GM21723 (cell line): ENCODE measurements around the gene MOB4.
A peak's percentile ranks its signal among the peaks of the same experiment; 100 is the strongest.
"Not testable (repeated sequence)": the region's sequence is repeated elsewhere in the genome, so short reads cannot be mapped to it uniquely, and the experiment has no call there.

ENCODE experiments used
- ATAC-seq: cut with Tn5 transposase; IDR thresholded peaks from one replicate; pipeline ENCODE4 v1.9.1; 2021; ENCODE audit warnings: mild to moderate bottlenecking, moderate library complexity; ENCODE audit not compliant: unreplicated experiment

MOB4 gene

DNA sequence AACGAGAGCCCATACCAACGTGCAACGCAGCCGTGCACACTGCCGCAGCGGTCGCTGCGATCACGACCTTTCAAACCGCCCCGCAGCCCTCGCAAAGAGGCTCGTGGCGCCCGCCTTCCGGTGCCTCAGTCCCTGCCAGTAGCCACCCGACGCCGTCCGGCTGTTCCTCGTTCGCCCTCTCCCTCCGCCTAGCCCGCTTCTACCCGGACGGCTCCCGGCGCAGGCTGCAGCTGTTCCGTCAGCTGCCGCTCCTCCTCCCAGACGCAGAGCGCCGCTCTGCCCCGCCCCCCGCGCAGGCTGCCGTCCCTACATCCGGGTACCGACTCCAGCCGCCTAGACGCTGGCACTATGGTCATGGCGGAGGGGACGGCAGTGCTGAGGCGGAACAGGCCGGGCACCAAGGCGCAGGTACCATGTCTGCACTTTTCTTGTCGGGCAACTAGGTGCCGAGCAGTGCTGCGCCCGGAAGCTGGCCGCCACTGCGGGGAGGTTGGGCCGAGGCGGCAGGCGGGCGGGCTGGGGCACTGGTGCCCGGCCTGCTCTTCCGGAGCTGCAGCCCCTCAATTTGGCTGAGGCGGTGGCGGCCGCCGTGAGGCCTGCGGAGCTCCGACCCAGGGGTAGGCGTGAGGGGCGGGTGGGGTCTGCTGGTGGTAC is at the start of gene MOB4:
MOB4 (plus strand) TSS at position 328 of the 654 bp plus-strand sequence; CDS start at position 349, 21 bp downstream.
- peak; percentile 94 for ATAC-seq

DNA sequence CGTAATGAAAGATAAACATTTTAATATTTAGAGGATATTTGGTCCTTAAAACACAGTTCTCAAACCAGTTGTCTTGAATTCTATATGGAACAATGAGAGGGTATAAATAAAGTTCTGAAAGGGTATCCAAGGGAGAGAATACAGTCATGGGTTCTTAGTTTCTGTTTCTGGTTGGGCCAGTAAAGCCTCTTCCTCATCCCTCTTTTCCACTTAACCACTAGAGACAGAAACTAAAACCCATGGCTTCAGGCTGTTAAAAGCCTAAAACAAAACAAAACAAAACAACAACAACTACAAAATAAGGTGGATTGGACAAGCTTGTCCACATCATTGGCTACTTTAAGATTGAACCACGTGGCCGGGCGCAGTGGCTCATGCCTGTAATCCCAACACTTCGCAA is 43.7 kb upstream of the MOB4 start:
- ATAC-seq: no peak

DNA sequence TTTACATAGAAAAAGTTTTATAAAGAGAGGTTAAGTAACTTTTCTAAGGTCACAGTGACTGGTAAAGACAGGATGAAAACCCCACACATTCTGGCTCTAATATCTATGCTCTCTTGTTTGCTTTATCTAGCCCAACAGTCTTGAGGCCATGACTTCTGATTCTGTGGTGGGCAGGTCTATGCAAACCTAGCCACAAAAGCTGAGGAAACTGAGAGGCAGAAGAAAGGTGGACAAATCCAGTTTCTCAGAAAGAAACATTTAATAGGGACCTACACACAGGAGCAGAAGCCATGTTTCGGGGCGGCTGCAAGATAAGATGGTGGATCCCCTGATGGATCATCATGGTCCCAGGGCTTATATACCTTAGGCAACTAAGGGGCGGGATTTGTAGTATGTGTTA is 38.1 kb upstream of the MOB4 start:
- no peak for ATAC-seq

DNA sequence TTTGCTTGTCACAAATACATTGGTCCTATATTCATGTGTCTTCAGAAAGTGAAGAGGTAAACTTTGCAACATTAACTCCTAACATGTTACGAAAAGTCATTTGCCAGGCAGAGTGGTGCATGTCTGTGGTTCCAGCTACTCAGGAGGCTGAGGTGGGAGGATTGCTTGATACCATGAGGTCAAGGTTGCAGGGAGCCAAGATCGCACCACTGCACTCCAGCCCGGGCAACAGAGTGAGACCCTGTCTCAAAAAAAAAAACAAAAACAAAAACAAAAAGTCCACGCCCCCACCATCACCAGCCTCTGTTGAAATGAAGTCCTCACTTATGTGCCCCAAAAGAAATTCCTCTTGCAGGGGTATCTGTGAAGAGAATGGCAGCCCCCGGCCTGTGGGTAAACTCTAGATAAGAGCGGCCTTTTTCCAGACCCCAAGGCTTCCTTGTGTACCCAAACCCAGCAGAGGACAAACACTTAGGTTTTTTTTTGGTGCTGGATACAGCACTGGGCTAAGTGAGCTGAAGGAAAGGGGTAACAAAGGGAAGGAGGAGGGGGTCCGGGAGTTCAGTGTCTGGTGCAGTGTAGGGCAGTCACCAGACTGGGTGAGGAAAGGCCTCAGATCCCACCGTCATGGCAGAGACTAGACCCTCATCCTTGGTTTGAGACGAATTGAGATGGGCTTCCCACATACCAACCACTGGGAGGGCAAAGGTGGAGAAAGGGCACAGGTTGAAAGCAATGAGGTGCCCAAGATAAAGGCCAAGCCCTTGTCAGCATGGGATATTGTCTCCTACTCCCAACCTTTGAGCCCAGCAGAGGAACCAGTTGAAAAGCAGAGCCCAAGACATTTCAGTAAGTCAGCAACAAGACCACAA is 35.5 kb upstream of the MOB4 start:
- no peak for ATAC-seq

DNA sequence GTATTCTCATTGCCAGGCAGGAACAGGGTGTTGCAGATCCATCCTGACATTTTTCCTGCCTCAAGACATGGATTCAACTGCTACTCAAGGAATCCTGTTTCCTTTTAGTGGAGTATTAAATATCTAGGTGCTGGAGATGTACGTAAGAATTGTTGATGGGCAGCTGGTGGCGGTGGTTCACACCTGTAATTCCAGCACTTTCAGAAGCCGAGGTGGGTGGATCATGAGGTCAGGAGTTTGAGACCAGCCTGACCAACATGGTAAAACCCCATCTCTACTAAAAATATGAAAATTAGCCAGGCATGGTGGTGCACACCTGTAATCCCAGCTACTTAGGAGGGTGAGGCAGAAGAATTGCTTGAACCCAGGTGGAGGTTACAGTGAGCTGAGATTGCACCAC is 31.6 kb upstream of the MOB4 start:
- ATAC-seq: not testable (repeated sequence)

DNA sequence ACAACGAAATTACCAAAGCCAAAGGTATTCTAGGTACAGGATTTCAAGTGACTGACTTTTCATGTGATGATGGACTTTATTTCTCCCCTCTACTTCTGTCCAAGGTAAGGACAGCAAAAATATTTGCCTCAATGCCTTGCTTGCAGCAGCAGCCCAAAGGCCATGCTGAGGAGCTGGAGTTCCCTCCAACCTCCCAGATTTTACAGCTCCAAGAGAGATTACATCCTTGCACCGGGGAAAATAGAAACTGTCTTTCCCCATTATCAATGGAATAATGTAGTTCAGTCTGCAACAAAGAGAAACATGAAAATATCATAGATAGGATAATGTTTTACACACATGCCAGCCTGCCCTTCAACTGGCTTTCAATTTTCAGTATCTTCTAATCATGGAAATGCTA is 29.7 kb upstream of the MOB4 start:
- no peak for ATAC-seq

DNA sequence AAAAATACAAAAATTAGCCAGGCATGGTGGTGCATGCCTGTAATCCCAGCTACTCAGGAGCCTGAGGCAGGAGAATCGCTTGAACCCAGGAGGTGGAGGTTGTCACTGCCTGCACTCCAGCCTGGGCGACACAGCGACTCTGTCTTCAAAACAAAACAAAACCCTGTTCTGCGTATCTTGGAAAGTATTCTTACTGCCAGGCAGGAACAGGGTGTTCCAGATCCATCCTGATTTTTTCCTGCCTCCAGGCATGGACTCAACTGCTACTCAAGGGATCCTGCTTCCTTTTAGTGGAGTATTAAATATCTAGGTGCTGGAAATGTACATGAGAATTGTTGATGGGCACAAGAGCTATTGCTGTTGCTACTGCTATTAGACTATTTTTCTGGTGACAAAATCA is 28.5 kb upstream of the MOB4 start:
- ATAC-seq: no peak

DNA sequence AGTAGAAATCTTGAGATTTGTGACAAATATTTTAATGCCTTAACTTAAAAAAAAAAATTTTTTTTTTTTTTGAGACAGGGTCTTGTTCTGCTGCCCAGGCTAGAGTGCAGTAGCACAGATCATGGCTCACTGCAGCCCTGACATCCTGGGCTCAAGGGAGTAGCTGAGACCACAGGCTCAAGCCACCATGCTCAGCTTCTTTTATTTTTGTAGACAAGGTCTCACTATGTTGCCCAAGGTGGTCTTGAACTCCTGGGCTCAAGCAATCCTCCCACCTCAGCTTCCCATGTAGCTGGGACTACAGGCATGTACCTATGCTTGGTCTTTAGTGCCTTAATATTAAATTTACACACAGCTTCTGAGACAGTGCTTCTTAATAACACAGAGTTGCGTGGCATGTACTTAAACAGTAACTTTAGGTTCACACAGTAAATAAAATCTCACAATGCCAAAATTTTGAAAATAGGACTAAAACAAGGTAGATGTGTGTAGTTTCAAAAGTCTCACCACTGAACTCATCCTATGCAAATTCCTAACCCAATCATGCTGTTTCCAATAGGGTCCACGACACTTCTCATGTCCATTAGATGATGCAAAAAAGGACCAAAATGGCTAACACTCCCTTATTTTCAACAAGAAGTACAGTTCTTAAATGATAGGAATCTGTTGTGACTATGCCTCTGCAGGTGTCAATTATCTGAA is 20.3 kb upstream of the MOB4 start:
- no peak for ATAC-seq

DNA sequence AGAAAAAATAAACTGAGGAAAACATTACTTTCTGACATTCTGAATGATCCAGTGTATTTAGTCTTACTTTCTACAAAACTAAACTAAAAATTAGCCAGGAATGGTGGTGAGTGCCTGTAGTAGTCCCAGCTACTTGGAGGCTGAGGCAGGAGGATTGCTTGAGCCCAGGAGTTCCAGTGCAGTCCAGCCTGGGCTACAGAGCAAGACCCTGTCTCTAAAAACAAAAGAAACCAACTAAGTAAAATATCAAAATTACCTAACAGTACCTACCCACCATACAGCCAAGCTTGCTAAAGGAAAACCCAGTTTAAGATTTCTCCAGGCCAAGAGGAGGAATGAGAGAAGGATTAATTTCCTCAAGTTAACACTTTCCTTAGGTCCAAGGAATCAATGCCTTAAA is 19.2 kb upstream of the MOB4 start:
- no peak for ATAC-seq

DNA sequence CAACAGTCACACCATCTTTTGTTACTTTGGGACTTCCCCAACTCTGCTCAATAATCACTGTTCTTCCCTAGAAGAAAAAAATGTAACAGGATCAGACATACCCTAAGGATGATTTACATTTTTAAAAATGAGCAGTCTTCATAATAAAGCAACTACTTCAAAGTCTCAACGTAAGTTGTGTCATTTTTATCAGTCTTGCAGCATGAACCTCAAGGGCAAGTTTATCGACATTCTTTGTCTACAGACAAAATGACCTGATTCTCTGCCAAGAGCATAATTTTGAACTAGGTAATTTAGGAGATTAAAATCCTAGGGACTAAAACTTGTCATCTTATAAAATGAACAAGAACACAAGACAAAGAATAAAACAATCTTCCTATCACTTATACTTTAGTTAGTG is 18.5 kb upstream of the MOB4 start:
- no peak for ATAC-seq

DNA sequence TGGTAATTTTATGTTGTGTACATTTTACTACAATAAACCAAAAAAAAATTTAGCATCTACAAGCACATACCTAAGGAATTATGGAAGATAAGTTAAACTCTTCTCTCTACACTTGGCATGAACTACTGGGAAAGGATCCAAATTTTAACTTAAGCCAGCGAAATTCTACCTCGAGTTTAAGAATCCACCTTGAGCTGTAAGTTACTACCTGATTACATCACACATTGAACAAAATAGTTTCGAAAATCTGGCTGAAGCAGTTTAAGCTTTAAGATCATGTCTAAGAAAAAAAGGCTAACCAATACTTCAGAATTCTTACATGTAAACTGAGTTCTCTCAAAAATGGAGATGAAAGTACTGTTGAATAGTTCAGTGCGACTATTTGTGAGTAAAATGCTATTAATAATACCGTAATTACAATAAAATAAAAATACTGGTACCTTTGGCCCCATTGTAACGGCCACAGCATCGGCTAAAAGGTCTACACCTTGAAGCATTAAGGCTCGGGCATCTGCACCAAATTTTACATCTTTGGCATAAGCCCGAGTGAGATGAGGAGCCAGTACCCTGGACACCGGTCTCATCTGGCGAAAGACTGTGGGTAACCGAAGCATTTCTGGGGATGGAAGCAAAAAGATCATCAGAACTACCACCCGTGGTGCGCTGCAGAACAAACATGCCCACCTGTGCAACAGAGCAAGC is 17.5 kb upstream of the MOB4 start:
- no peak for ATAC-seq

DNA sequence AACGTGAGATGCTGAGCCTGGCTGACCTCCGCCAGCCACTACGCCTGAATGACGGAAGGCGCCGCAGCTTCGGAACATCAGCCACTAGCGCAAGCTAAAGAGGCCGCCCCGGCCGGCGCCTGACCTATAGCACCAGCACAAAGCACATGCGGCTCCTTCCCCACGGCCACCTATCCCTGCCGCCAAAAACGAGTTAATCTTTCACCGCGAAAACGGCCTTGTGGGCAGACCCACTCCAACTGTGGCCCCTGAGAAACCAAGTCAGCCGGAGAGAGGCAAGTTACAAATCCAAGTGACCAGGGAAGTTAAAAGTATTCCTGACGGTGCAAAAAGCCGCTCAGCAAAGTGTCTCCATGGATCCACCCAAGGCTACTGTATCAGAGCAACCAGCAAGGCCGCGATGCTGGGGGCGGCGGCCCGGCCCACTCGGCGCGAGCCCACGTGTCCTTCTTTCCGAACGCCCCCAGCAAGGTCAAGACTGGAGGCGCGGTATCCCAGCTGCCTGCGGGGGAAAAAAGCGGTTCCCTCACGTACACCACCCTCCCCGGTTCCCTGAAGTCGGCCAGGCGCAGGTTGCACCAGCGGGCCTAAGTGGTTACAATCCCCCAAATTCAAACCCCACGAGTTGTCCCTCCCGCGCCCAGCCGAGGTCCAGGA is 16.8 kb upstream of the MOB4 start:
- peak; percentile 21 for ATAC-seq

DNA sequence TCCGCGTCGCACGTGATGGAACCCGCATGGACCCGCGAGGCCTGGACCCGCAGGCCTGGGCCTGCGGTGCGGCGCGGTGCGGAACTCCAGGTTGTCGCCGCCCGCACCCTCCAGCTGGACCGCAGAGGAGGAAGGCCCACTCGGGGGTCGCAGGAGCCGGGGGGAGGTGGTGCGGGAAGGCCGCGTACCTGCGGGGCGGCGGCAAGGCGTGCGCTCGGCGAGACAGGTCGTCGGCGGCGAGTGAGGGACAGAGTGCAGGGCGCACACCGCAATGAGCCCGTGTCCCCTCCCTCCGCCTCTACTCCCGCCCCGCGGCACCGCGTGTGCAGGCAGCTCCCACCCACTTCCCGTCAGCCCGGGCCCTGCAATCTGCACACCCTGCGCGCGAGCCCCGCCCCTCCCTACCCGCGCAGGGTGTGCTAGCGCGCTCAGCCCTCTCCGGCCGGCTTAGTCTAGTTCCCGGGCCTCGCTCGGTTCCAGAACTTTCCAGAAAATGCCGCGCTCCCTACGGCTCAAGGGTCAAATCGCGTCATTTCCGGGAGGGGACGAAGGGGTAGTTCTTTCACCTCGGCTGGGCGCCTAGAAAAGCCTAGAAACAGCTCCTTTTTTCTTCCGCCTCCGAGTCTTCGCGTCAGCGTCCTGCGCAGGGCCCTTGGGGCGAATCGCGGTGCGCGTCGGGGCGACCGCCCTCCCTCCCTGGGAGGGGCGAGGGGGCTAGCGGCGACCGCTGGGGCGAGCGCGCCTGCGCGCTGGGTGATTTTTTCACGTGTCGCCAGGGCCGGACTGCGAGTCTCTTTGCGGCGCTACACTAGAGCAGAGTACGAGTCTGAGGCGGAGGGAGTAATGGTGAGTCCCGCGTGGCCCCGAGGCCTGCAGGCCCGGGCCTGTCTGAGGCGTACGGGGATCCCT is 16.0 kb upstream of the MOB4 start, which contains the start of the genes HSPD1 and HSPE1:
HSPD1 (minus strand) TSS at position 247 of the 909 bp plus-strand sequence. CDS start 992 bp downstream, outside the sequence.
HSPE1 (plus strand) TSS at position 786 of the 909 bp plus-strand sequence; CDS start at position 844, 58 bp downstream.
- peak; percentile 81 for ATAC-seq

DNA sequence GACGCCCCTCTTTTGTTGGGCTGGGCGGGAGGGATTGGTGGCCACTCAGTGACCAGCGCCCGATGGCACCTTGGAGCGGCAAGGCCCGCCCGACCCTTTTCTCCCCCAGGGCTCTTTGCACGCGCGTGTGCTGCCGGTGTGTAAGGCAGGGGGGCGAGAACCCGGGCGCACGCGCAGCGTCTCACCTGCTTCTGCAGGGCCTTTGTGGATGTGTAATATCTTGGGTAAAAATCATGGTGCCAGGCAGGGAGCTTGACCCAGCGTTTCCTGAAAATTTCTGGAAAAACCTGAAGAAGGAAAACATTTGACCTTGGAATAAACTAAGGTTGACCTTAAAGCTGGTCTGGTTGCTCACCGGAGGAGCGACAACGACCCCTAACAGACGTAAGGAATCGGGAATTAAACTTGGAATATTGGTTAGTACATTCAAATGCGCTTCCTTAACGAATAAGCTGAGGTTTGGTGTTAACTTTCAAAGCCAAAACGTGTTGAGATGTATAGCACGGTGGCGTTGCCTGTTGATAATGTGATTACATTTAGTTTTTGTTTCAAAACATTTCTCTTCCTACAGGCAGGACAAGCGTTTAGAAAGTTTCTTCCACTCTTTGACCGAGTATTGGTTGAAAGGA is 15.2 kb upstream of the MOB4 start:
- peak; percentile 5 for ATAC-seq

DNA sequence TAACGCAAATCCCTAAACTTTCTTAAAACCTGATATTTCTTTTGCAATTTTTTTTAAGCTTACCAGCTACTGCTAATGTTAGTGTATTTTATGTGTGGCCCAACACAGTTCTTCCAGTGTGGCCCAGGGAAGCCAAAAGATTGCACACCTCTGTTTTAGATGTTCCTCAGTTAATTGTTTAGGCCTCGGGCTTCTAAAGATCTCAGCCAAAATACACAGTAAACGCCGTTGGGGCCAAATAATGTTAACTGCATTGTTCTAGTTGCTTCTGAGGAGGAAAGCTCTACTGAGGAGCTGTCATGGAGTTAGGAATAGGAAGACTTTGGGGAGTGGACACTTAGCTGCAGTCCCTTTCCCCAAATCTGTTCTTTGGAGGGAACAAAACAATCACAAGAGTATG is 13.7 kb upstream of the MOB4 start:
- no peak for ATAC-seq

DNA sequence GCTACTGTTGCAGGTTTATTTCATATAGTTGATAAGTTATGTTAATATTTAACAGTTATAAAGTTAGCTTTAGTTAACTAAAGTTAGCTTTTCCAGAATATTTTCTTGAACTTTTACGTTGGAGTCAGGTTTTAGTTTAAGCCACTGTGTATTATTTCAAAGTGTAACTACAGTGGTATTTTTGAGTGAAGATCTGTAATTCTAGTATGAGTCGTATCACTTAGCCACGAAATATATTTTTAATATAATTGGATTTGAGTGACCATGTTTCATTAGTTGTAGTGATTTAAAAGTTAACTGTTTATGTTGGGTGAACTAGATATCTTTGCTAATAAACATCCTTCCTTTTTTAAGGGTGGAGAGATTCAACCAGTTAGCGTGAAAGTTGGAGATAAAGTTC is 13.2 kb upstream of the MOB4 start:
- ATAC-seq: no peak

DNA sequence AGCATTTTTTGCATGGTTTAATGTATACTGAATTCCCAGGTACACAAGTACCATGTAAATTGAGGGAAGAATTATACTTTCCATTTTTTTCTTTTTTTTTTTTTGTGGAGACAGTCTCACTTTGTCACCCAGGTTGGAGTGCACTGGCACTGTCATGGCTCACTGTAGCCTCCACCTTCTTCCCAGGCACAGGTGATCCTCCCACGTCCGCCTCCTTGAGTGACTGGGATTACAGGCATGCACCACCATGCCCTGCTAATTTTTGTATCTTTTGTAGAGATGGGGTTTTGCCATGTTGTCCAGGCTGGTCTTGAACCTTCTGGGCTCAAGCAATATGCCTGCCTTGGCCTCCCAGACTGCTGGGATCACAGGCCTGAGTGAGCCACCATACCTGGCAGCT is 11.9 kb upstream of the MOB4 start:
- ATAC-seq: no peak

DNA sequence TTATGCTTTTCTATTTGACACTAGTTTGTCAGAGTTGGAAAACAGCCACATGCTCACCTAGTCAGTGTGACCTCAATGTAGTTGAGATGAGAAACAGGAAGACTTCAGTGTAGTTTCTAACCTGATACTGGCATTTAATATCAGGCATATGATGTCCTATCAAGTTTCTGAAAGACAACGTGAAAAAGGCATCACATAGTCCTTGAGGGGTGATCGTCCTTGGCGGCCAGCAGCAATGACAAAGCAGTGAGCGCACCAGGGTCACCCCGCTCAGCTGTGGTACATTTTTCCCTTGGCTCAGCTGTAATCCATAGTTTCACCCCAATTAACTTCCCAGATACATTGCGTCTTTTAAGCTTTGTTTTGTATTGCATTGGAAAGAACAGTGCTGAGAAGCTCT is 11.4 kb upstream of the MOB4 start:
- ATAC-seq: no peak

DNA sequence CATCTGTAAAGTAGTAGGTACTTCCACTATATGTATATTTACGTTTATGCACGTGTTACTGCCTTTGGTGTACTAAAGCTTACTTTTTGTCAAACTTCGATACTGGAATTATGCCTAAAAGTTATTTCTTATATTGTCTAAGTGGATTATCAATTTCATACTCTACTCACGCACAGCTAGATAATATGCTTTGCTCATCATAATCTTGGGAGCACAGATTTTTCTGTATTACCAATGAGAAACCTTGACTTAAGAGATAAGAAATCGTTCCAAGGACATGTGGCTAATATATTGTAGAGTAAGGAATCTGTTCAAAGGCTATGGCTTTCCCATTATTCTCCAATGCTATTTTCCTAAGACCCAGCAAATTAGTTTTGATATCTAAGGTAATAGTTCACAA is 9.2 kb upstream of the MOB4 start:
- no peak for ATAC-seq
